GM21390 (cell line): ENCODE measurements around the gene PILRA.
"Not testable (repeated sequence)": the region's sequence is repeated elsewhere in the genome, so short reads cannot be mapped to it uniquely, and the experiment has no call there.

Source experiments
- ATAC-seq: cut with Tn5 transposase; IDR thresholded peaks from one replicate; pipeline ENCODE4 v1.9.1; 2021; ENCODE audit not compliant: unreplicated experiment

The PILRA gene

DNA sequence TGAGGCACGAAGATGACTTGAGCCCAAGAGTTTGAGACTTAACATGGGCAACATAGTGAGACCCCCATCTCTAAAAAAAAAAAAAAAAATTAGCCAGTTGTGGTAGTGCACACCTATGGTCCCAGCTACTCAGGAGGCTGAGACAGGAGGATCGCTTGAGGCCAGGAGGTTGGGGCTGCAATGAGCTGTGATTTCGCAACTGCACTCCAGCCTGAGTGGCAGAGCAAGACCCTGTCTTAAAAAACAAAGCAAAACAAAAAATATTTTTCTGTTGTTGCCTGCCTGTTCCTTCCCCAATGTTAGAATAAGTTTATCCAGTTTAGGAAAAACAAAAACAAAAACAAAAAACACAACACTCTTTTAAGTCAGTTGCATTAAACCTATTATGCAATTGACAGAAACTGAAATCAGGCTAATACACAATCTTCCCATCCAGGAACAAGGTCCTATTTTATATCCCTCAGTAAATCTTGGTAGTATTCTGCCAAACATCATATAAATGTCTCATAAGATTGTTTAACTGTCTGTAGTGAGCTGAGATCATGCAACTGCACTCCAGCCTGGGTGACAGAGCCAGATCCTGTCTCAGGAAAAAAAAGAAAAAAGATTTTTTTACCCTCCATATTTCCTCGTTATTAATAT lies 4.9 kb downstream of the PILRA start:
- no peak for ATAC-seq

DNA sequence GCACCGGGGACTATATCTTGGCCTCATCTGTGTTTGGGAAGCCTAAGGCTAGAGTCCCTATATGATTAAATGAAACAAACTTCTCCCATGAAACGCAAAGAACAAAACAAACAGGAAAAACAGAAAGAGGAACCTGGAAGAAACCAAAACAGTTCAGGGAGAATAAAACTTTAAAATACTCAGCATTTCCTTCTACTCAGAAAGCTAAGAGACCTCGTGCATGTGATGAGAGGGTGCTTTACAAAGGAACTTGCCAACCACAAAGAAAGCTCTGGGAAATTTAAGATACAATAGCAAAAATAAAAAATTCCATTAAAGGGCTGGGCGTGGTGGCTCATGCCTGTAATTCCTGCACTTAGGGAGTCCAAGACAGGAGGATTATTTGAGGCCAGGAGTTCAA lies 6.9 kb downstream of the PILRA start:
- ATAC-seq: no peak

DNA sequence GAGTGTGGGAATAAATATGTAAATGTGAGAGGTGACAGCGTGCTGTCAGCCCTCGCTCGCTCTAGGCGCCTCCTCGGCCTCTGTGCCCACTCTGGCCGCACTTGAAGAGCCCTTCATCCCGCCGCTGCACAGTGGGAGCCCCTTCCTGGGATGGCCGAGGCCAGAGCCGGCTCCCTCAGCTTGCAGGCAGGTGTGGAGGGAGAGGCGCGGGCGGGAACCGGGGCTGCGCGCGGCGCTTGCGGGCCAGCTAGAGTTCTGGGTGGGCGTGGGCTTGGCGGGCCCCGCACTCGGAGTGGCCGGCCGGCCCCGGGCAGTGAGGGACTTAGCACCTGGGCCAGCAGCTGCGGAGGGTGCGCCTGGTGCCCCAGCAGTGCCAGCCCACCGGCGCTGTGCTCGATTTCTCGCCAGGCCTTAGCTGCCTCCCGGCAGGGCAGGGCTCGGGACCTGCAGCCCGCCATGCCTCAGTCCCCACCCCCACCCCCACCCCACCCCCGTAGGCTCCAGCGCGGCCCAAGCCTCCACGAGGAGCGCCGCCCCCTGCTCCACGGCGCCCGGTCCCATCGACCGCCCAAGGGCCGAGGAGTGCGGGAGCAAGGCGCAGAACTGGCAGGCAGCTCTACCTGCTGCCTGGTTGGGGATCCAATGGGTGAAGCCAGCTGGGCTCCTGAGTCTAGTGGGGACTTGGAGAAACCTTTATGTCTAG lies 8.4 kb downstream of the PILRA start:
- not testable (repeated sequence) for ATAC-seq

DNA sequence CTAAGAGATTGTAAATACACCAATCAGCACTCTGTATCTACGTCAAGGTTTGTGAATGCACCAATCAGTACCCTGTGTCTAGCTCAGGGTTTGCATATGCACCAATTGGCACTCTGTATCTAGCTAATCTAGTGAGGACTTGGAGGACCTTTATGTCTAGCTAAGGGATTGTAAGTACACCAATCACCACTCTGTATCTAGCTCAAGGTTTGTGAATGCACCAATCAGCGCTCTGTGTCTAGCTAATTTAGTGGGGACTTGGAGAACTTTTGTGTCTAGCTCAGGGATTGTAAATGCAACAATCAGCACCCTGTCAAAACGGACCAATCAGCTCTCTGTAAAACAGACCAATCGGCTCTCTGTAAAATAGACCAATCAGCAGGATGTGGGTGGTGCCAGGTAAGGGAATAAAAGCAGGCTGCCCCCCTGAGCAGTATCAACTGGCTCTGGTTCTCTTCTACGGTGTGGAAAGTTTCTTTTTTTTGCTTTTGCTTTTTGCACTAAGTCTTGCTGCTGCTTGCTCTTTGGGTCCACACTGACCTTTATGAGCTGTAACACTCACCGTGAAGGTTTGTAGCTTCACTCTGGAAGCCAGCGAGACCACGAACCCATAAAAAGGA lies 9.1 kb downstream of the PILRA start:
- ATAC-seq: not testable (repeated sequence)

DNA sequence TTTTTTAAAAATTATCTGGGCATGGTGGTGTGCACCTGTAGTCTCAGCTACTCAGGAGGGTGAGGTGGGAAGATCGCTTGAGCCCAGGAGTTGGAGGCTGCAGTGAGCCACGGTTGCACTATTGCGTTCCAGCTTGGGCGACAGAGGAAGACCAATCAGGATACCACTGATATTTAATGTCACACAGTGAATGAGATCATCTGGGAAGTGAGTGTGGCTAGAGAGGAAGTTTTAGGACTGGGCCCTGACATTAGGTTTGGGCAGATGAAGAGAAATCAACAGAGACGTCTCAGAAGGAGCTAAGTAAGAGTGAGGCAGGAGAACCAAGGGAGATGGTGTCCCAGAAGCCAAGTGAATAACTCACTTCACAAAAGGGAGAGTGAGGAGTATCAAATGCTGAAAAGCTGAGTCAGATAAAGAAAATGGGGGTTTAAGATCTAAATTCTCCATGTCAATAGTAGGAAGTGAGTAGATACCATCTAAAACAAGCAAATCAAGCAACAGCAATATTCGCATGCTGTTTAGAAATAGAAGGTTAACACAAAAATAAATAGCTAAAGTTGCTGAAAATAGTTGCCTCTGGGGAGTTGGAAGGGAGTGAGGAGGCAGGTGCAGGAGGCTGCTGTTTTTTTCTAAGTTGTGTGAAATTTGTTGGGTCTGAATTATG lies 11.5 kb downstream of the PILRA start:
- no peak for ATAC-seq

DNA sequence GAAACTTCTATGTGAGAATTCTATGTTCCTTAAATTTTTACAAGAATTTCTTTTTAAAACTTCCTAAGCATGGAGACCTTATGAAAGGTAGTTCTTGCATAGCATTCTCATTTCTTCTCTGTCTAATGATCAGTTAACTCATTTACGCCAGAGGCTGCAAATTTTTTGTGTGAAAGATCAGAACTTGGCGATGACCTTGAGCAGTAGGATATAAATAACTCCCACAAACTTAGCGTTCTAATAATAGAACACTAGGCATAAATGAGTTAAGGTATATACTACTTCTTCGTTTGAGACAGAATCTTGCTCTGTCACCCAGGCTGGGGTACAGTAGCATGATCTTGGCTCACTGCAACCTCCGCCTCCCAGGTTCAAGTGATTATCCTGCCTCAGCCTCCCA lies 13.7 kb downstream of the PILRA start:
- ATAC-seq: no peak

DNA sequence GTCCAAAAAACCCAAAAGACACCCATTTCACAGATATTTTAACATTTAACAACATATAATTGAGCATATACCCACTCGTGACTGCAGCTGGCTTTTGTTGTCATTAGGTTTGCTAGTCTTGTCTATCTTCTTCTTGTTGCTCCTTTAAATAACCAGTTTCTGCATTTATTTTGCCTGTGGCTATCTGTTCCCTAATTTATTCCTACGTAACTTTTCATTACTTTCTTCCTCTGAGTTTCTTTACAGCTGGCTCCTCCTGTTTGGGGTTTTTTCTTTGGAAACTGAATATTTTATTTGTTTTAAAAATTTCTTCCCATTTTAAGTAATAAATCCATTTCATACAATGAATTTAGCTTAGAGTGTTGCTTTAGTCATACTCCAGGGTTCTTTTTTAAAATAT lies 14.4 kb downstream of the PILRA start:
- ATAC-seq: no peak

DNA sequence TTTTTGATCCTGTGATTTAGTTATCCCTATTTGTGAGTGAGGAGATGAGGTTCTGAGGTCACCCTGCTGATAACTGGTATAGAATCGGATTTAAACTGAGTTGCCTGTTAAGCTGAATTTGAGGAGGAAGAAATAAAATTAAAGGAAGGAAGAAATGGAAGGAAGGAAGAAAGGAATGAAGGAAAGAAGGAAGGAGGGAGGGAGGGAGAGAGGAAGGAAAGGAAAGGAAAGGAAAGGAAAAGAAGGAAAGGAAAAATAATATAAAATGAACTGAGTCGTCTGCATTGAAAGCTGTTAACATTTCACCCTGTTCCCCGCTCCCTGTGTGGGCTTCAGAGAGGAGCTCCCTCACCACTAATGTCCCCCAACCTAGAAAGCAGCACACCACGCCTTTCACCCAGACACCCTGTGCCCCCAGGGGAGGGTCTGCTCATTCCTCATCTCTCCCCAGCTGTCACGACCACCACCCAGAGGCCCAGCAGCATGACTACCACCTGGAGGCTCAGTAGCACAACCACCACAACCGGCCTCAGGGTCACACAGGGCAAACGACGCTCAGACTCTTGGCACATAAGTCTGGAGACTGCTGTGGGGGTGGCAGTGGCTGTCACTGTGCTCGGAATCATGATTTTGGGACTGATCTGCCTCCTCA lies 16.3 kb downstream of the PILRA start:
- ATAC-seq: no peak

DNA sequence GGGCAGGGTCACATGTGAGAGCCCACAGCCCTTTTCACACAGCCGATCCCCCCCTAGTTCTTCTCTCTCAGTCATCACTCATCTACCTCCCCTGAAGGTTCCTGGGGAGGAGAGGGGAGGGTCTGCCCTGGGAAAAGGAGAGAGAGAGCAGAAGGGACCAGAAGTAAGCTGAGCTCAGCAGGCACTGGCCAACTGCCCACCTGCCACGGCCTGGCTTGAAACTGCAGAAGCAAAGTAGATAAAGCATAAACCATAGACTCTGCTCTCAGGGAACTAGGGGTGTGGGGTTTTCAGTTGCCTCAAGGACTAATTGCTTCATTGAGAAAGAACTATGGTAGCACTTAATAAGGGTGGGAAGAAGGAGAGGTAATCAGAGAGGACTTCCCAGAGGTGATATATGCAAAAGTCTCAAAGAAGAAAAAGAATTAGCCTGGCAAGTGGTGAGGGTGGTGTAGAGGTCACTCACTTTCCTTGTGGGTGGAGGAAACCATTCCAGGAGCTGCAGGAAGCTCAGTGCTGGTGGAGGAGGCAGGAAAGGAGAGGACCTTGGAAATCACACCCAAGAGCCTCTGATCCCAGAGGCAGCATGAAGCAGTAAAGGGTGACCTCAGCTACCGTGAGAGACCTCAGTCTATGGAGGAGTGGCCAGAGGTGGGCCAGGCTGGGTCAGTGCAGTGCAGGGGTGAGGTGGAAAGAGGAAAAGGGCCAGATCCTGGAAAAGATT lies 17.2 kb downstream of the PILRA start:
- no peak for ATAC-seq

DNA sequence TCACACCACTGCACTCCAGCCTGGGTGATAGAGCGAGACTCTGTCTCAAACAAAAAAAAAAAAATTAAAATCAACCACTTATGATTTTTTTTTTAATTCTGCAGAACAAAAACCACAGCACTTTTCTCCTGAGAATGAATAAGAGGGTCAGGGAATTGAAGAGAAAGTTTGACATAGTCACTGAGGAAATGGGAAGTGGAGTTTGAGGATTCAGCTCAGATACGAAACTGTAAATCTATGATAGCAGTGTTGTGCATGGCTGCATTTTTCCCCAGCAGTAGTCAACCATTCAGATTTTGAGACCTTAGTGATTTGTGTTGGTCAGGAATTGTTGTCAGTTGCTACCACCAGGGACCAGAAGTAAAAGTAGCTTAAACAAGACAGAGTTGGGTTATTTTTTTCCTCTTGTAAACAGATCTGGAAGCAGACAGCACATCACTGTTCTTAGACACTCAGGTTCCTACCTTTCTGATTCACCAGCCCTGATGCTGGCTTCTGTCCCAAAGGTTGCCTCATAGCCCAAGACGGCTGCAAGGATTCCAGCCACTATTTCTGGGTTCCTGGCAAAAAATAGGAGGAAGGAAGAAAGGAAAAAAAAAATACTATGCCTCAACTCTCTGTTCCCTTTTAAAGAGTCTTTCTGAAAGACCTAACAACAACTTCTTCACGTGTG lies 20.1 kb downstream of the PILRA start:
- no peak for ATAC-seq

DNA sequence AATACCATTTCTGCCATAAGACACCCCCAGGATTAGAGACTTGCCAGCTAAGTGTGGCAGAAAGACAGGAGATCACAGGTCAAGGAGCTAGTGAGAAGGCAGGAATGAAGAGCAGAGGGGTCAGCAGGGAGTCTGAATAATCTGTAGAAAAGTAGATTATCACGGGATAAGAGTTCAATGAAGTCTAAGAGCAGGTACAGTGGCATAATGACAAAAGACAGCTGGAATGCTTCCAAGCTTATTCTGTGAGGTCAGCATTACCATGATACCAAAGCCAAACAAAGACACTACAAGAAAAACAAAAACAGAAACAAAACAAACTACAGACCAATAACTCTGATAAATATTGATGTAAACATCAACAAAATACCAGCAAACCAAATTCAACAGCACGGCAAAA lies 20.8 kb downstream of the PILRA start:
- ATAC-seq: no peak

DNA sequence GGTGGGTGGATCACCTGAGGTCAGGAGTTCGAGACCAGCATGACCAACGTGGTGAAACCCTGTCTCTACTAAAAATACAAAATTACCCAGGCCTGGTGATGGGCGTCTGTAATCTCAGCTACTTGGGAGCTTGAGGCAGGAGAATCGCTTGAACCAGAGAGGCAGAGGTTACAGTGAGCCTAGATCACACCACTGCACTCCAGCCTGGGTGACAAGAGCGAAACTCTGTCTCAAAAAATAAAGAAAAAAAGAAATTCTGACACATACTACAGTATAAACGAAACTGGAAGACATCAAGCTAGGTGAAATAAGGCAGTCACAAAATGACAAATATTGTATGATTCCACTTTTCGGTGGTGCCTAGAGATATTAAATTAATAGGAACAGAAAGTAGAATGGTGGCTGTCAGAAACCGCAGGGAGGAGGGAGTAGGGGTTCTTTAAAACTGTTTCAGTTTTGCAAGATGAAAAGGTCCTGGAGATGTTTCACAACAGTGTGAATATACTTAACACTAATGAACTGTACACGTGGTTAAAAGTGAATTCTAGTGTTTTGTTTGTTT lies 23.2 kb downstream of the PILRA start:
- ATAC-seq: peak; percentile 90

DNA sequence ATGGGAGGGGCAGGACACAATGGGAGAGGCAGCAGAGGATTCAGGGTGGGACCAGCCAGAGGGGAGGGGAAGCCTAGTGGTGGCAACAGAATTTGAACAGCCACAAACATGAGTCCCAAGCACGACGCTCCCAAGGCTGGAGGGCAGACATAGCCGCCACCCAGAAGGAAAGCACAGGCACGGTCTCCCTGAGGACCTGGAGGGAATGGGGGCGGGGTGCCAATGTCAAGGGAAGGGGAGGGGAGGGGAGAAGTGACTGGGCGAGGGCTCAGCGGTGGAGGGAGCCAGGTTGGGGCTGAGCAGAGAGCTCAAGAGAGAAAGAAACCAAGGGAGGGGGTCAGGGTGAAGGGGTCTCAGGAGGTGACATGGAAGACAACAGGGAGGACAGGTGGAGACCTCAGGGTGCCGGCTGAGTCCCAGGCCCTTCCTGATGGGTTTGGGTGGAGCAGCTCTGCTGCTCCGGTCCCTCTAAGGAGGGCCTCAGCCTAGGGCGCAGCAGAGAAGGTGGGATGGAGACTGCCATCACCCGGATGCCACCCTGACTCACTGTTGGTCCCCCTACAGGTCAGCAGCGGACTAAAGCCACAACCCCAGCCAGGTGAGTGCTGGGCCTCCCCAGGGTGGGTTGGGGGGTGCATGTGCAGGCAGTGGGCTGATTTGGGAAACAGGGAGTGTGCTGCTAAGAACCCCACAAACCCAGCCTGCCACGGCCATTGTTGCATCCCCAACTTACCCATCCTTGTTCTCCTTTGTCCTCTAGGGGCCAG lies 24.2 kb downstream of the PILRA start:
- no peak for ATAC-seq

DNA sequence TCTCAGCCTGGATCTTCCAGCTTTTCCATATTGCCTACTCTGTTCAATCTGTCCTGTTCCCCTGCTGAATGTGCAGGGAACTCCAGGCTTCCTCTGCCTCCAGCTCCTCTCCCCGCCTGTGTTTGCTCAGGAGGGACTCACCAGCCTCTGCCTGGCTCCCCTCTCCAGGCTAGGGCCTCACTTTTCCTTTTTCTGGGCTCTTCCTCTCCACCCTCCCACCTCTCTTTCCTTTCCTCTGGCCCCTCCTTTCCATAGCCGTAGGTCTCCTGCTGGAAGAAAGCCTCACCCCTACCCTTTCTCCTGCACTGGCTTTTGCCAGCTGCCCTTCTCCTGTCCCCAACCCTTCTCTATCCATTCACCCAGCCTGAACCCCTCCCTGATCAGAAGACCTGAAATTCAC lies 25.0 kb downstream of the PILRA start:
- no peak for ATAC-seq

DNA sequence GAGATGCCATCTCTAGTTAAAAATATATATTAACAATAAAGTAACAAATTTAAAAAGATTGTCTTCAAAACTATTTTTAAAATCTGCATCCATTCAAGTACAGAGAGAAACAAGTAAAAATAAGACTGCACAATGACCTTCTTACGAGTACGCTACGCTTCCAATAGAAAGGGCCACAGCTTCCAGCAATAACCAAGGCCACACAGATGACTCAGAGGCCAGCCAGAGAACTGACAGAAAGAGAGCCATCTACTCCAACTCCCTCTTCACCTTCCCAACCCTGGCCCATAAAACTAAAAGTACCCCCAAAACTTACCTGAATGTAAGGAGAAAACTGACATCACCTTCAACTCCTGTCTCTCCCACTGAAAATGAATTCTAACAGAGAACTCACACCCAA lies 26.8 kb downstream of the PILRA start:
- no peak for ATAC-seq

DNA sequence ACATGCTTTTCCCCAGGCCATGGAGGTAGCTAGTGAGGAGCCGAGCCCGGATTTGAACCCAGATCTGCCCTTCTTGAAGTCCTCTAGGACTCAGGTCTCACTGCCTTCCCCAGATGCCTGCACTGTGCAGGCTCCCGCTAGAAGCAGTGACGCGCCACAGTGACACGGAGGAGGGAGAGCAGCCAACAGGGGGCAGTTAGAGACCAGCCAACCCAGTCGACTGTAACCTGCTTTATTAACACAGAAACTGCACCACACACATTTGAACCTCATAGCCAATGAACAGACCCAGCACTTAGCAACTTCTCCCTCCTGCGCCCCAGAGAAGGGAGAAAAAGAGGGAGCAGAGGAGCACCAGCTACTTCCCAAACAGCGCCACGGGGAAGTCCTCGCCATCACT lies 27.4 kb downstream of the PILRA start:
- no peak for ATAC-seq

DNA sequence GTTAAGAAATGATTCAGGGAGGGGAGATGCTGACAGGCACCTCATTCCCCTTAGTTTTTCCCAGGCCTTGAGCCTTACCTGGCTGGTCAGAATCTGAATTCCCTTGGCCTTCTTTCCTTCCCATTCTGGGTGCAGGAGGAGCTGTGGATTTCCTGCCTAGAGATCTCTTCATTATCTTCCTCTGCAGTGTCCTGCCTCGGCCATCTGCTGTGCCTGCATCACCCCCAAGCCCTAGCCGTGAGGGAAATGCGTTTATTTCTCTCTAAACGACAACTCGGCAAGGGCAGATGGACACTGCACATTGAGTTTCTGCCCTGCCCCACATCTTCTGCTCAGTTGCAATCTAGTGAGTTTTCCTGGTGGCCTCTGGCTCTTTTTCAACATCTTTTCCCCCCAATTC lies 28.5 kb downstream of the PILRA start:
- no peak for ATAC-seq

DNA sequence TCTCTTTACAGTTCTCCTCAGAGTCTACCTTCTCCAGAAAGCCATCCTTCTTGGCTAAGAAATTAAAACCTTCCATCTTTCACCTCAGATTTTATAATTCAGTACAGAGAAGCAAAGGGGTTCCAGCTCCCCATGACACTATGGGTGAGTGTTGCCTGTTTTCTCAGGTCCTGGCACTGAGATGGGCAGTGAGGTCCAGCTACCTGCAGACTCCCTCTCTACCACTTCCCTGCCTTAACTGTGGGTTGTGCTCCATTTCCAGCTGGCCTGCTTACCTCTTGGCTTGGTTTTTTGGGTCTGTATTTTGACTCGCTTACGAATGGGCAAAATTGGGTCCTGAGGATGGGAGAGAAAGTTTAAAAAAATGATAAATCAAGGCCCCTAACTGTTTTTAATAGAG lies 29.0 kb downstream of the PILRA start:
- no peak for ATAC-seq

DNA sequence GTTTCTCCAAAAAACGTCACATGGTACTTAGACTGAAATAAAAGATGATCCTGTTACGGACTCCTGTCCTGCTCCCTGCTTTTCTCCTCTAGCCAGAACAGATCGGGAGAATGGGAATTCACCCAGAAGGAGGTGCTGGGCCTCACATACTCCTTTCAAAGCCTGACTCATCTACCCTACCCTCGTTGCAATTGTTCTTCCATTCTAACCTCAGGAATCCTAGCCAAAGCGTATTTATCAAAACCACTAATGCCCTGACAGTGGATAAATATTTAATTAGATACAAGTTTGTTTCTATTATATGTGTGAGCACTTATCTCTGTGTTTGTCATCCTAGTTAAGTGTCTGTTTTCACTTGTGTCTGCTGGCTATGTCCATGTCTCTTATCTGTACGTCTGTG lies 33.5 kb downstream of the PILRA start:
- no peak for ATAC-seq
